Fibroblast of mammary gland (primary cell): Measurements from ENCODE around the gene PMM2.

Experiments used
- DNase-seq: peaks from one replicate; pipeline ENCODE4 v3.0.0-alpha.2; 2010; ENCODE audit warnings: low read depth
- H3K4me3 ChIP-seq: 2 replicates; pipeline ENCODE4 v1.5.1; 2011; ENCODE audit warnings: low read depth, mild to moderate bottlenecking, low read length, moderate library complexity; ENCODE audit not compliant: control insufficient read depth
- TF ChIP-seq, protein P1 (sequence below): conservative IDR thresholded peaks from 2 replicates; pipeline ENCODE4 v1.5.1; 2011; ENCODE audit warnings: low read depth, low read length, inconsistent platforms; ENCODE audit not compliant: control insufficient read depth, insufficient read depth

Gene PMM2

DNA sequence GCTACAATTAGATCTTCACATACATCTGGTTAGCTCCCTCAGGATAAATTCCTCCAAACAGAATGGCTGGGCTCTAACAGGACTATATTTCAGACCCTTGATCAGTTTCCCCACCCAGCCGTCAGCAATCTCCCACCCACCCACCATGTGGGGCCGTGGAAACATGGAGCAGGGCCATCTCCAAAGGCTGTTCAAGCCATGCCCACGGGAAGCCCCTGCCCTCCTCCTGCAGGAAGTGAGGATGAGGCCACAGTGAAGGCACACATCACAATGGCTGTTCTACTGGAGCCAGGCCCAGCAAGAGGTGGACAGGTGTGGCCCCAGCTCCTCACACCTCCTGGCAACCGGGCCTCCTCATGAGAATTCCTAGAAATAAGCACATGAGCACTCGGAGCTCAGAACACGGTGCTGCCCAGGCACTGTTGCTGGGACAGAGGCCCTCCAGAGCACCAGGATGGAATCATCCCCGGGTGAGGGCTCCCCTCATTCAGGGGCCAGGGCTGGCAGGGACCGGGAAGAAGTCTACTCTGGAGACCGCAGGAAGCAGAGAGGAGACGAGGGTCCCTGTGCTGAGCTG, 84.5 kb downstream of the PMM2 start, which contains the start of gene LITAFD:
Gene LITAFD, plus strand, starts transcription at position 311 of the 577 bp plus-strand sequence. CDS start 2,005 bp downstream, outside the sequence.
- no peak for DNase-seq
- H3K4me3 ChIP-seq, result no peak within 1 kb of the TSS
- TF ChIP-seq, protein P1, sequence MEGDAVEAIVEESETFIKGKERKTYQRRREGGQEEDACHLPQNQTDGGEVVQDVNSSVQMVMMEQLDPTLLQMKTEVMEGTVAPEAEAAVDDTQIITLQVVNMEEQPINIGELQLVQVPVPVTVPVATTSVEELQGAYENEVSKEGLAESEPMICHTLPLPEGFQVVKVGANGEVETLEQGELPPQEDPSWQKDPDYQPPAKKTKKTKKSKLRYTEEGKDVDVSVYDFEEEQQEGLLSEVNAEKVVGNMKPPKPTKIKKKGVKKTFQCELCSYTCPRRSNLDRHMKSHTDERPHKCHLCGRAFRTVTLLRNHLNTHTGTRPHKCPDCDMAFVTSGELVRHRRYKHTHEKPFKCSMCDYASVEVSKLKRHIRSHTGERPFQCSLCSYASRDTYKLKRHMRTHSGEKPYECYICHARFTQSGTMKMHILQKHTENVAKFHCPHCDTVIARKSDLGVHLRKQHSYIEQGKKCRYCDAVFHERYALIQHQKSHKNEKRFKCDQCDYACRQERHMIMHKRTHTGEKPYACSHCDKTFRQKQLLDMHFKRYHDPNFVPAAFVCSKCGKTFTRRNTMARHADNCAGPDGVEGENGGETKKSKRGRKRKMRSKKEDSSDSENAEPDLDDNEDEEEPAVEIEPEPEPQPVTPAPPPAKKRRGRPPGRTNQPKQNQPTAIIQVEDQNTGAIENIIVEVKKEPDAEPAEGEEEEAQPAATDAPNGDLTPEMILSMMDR, result no peak

DNA sequence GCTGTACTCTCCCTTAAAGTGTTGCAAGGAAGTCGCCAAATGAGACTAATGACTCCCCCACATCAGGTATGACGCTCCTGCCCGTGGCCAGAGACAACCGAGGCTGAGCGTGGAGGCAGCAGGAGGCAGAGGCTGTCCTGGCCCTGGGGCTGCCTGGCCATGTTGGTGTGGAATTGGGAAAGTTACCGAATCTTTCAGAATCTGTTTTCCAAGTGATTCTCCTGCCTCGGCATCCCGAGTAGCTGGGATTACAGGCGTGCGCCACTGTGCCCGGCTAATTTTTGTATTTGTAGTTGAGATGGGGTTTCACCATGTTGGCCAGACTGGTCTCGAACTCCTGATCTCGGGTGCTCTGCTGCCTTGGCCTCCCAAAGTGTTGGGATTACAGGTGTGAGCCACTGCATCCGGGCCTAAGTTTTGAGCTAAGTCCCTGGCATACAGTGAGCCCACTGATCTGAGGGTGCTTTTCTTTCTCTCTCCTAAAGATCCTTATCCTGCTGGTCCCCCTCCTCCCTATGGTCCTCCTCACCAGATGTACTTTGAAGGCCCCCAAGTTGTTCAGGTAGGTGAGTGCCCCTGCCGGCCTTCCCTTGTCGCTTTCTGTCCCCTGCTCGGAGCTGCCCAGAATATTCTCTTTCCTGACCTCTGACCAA, 85.2 kb downstream of the PMM2 start:
- TF ChIP-seq, protein P1, result no peak
- no peak for DNase-seq
- no peak overlapping the region for H3K4me3 ChIP-seq

DNA sequence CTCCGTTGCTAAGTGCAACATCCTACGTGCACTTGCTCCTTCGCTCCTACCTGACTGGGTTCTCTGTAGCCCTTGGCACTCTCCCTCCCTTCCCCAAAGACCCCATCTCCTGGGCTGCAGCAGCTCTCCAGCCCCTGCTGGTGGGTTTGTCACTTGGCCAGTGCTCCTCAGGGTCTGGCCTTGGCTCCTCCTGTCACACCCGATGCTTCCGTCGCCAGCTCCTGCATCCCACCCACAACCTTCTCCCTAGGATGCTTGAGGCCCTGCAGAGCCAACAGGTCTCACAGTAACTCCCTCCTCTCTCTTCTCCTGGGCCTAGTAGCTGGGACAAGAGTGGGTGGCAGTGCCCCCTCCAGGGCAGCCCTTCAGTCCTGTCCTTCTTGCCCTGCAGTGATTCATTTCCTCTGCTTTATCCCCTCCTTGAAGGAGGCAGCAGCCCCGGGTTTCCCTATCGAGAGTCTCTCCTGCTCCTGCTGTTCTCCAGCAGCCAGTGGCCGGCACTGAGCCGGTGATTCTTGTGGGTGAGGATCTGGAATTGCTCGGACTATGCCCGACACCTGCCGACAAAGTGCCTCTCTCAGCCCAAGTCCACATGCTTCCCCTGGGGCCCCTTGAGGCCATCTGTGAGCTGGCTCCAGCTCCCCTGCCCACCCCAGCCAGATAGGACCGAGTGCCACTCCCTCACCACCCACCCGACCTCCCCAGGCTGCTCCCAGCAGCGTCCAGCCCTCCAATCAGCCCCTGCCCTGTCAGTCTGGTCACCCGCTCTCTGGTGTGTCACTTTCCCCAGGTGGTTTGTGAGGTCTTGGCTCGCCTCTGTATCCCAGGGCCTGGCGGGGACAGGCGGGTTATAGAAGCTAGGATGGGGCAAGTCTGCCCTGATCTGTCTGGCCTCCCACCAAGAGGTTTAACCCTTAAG, 88.3 kb downstream of the PMM2 start:
- no peak overlapping the region for H3K4me3 ChIP-seq
- peak; percentile 52 for DNase-seq
- TF ChIP-seq, protein P1, result peak; percentile 12

DNA sequence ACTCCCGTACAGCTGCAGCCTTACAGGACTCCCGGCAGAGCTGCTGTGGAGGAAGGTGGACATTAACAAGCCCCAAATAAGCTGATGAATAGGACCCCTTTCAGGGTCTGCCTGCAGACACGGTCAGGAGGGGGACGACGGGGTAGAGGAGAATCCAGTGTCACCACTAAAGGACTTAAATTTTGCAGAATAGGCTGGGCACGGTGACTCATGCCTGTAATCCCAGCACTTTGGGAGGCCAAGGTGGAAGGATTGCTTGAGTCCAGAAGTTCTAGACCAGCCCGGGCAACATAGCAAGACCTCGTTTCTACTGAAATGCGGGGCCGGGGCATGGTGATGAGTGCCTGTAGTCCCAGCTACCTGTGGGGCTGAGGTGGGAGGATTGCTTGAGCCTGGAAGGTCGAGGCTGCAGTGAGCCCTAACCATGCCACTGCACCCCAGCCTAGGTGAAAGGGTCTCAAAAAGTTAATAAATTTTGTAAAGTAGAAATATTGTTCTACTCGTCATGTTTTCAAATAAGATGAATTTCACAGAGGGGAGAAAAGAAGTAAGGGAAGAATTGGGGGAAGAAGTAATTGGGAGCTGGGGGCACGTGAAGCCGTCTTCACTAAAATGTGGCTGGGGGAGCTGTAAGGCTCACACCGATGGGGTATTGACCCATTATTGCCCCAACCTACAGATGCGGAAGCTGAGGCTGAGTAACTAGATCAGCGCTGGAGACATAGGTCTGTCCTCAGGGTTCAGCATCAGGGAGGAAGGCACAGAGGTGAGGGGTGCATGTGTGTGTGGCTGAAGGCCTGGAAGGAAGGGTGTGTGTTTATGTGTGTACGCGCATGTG, 89.2 kb downstream of the PMM2 start:
- TF ChIP-seq, protein P1, result no peak
- H3K4me3 ChIP-seq, result no peak overlapping the region
- no peak for DNase-seq

DNA sequence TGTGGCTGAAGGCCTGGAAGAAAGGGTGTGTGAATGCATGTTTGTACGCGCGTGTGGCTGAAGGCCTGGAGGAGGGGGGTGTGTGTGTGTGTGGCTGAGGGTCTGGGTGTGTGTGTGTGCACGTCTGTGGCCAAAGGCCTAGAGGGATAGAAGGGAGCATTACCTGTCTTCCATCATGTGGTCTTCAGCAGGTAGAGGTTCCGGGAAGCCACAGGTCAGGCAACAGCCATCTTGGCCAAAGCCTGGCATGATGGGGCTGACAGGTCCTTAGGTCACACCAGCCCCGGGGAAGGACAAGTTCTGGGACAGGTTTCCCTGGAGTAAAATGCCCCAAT, 89.8 kb downstream of the PMM2 start:
- no peak for DNase-seq
- TF ChIP-seq, protein P1, result no peak

DNA sequence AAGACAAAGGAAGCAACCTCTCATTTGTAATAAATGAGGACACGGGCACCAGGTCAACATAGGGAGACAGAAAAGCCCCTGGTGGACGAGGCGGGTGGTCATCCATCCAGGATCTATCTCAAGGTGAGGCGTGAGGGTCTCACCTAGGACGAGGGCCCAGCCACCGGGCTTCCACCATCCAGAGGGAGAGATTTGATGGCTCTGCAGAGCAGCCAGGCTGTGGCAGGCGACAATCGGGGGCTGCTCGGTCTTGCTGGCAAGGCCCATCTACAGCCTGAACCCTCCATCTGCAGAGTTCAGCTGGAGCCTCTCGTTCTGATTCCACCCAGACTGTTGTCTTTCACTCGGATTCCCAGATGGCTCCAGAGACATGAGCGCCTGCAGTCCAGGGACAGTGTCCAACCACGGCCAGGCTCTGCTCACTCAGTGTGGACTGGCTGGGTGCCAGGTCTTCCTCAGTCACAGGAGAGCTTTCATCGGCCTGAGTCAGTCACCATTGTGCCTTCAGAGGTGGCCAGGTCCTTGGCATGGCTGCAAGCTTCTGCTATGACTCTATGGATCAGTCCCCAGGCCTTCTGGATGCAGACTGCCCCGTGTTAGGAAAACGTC, 90.4 kb downstream of the PMM2 start:
- TF ChIP-seq, protein P1, result no peak
- DNase-seq, result peak; percentile 83
- no peak overlapping the region for H3K4me3 ChIP-seq

More for the DNA sequence above, 89.8 kb downstream of the PMM2 start:
- H3K4me3 ChIP-seq, result no peak overlapping the region
